Endothelial cell of umbilical vein (primary cell): ENCODE measurements around the gene VASN. TPM values are rescaled to one million over a fixed set of nuclear protein-coding genes. Genes with fewer than 3 reads are reported as not detected.

Experiments used
- BruUV-seq: library from RNA; stranded (reverse); fragments of 400-500 nt; replicated peaks from 2 replicates; lab custom pipeline; 2021; lab: Mats Ljungman, UMichigan
- CTCF ChIA-PET: fragments of 300-600, 350-600 bp; sonication (Branson Sonifier 250); formaldehyde crosslinking; loops from one replicate; lab custom pipeline; 2021; ENCODE audit warnings: antibody characterized with exemption, inconsistent platforms; lab: Charles Lee
- POLR2A ChIA-PET: fragments of 300-600, 350-600 bp; sonication (Branson Sonifier 250); formaldehyde crosslinking; loops from one replicate; lab custom pipeline; 2021; ENCODE audit warnings: antibody characterized with exemption, inconsistent platforms; lab: Charles Lee
- DNase-seq: peaks from one replicate; pipeline ENCODE4 v3.0.0-alpha.2; 2011; ENCODE audit warnings: low read depth, low spot score
- FAIRE-seq: peaks from 2 replicates; lab custom pipeline; 2011; peaks lifted over from hg19 to GRCh38; lab: Jason Lieb, UNC
- H2AFZ ChIP-seq: 2 replicates; pipeline ENCODE4 v1.6.0; 2012; ENCODE audit warnings: low read depth, low read length, control low read depth, inconsistent platforms
- H3K27ac ChIP-seq: 2 replicates; pipeline ENCODE4 v1.5.1; 2011; ENCODE audit warnings: low read depth, mild to moderate bottlenecking, control low read depth, low read length, moderate library complexity; ENCODE audit not compliant: insufficient read depth
- H3K27me3 ChIP-seq, 2 experiments: 2 replicates each; pipeline versions ENCODE4 v1.6.0 to v1.6.1; 2011; ENCODE audit warnings: low read length in 2 of 2, mixed read lengths in 1 of 2; ENCODE audit not compliant: control insufficient read depth in 2 of 2, insufficient read depth in 2 of 2
- H3K36me3 ChIP-seq, 2 experiments: 2 replicates in 1 of 2; 3 replicates in 1 of 2; pipeline ENCODE4 v1.5.1; 2011; ENCODE audit warnings: low read length in 2 of 2, mild to moderate bottlenecking in 1 of 2, moderate library complexity in 1 of 2; ENCODE audit not compliant: control insufficient read depth in 2 of 2, insufficient read depth in 2 of 2; ENCODE audit errors: extremely low read depth in 1 of 2
- H3K4me1 ChIP-seq: 3 replicates; pipeline ENCODE4 v1.5.1; 2011; ENCODE audit warnings: mild to moderate bottlenecking, low read length; ENCODE audit not compliant: control insufficient read depth, insufficient read depth; ENCODE audit errors: extremely low read depth
- H3K4me2 ChIP-seq: 2 replicates; pipeline ENCODE4 v1.6.1; 2011; ENCODE audit warnings: low read length, control low read depth, mixed read lengths; ENCODE audit not compliant: insufficient read depth
- H3K4me3 ChIP-seq, 3 experiments: fragments of 200-600 bp in 1 of 3; sonication (generic), shearing (Covaris generic) in 1 of 3; replicated peaks in 1 of 3; 2 replicates each; pipeline ENCODE4 v1.5.1; 2011 to 2016; ENCODE audit warnings: control low read depth in 3 of 3, low read length in 3 of 3, mild to moderate bottlenecking in 2 of 3, inconsistent platforms in 1 of 3, low read depth in 1 of 3, moderate library complexity in 1 of 3; ENCODE audit not compliant: insufficient read depth in 1 of 3
- H3K79me2 ChIP-seq: 2 replicates; pipeline ENCODE4 v1.6.0; 2012; ENCODE audit warnings: low read length, inconsistent platforms; ENCODE audit not compliant: control insufficient read depth, insufficient read depth
- H3K9ac ChIP-seq: replicated peaks from 2 replicates; pipeline ENCODE3; 2011; ENCODE audit warnings: low read length, control low read depth; ENCODE audit not compliant: insufficient read depth; ENCODE audit errors: extremely low read depth
- H3K9me1 ChIP-seq: replicated peaks from 3 replicates; pipeline ENCODE4 v1.6.0; 2011; ENCODE audit warnings: mild to moderate bottlenecking, low read length; ENCODE audit not compliant: control insufficient read depth, insufficient read depth; ENCODE audit errors: extremely low read depth
- H3K9me3 ChIP-seq: replicated peaks from 2 replicates; pipeline ENCODE4 v1.5.1; 2012; ENCODE audit warnings: low read length, inconsistent platforms; ENCODE audit not compliant: control insufficient read depth, insufficient read depth
- H4K20me1 ChIP-seq: replicated peaks from 2 replicates; pipeline ENCODE3; 2011; ENCODE audit warnings: mild to moderate bottlenecking, low read length; ENCODE audit not compliant: control insufficient read depth, insufficient read depth; ENCODE audit errors: extremely low read depth
- FOS ChIP-seq: IDR thresholded peaks from 2 replicates; pipeline ENCODE4 v1.6.1; 2011; ENCODE audit warnings: mild to moderate bottlenecking, low read length, moderate library complexity, borderline replicate concordance; ENCODE audit not compliant: insufficient read depth
- JUN ChIP-seq: IDR thresholded peaks from 2 replicates; pipeline ENCODE4 v1.6.1; 2011; ENCODE audit warnings: borderline replicate concordance, low read depth; ENCODE audit not compliant: insufficient read length, insufficient read depth
- POLR2AphosphoS5 ChIP-seq: IDR thresholded peaks from 2 replicates; pipeline ENCODE4 v1.6.1; 2012; ENCODE audit warnings: low read depth, mild to moderate bottlenecking, control low read depth, low read length, moderate library complexity; ENCODE audit not compliant: insufficient read depth
- dilution Hi-C: fragments of 300-500 bp; cut with MboI; formaldehyde crosslinking; loops from one replicate; pipeline ENCODE4 v1.15.0; 2019; ENCODE audit warnings: low sequenced_read_pairs; ENCODE audit not compliant: extremely low pct_ligation_motif_present
- intact Hi-C: fragments of 100-400 bp; cut with micrococcal nuclease; formaldehyde crosslinking; loops from one replicate; pipeline ENCODE4 v1.10.0; 2022
- polyA plus RNA-seq, 4 experiments: library from polyadenylated mRNA; depleted of rRNA in 3 of 4; stranded (reverse) in 3 of 4; unstranded in 1 of 4; fragments of >200 nt; gene quantifications; 2 replicates each; pipeline versions ENCODE4 v1.2.1 to v1.2.3, GENCODE V29; 2011 to 2012; ENCODE audit warnings: missing spikeins in 1 of 4
- total RNA-seq: library from RNA; stranded (reverse); gene quantifications from 2 replicates; pipeline ENCODE4 v1.2.3, GENCODE V29; 2021
- TF ChIP-seq, protein P1 (sequence below), 2 donors: IDR thresholded peaks; 1 replicate in 1 of 2; 2 replicates in 1 of 2; pipeline ENCODE4 v1.5.1; 2011; ENCODE audit warnings: low read length in 2 of 2, mild to moderate bottlenecking in 2 of 2, moderate library complexity in 2 of 2, control low read depth in 1 of 2, inconsistent platforms in 1 of 2, low read depth in 1 of 2; ENCODE audit not compliant: insufficient read depth in 1 of 2; ENCODE audit errors: extremely low read depth in 1 of 2

The VASN gene
- total and polyA plus RNA-seq, 2 donors (not counting 3 experiments of a cell fraction or from before 2014, with no cell fraction given): 0.41 to 0.42 TPM

DNA sequence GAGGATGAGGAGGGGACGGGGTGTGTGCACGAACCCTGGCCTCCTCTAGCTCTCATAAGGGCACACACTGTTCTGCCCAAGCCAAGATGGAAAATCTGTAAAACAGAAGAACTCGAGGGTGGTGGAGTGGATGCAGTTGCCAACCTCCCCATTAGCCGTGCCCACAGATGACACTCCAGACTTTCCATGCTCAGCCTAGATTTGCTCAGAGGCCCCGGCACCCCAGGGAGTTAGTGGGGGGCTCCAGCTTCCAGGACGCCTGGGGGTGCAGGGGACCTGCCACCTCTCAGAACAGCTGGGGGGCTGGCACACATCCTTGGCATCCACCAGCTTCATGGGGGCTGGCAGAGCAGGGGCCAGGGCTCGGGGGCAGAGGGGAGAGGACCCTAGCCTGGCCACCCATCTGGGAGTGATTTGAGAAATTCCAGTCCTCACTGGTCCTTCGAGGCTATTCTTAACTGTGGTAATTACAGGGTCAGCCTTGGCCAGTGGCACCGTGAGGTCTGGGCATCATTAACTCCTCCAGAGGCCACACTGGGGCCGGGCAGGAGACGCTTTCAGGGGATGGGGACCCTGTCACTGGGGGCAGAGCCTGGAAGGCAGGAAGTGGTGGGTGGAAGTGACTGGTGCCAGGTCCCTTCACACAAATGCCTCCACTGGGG is 14.3 kb downstream of the VASN start:
- FAIRE-seq: no peak
- peaks cover 22% of the 10 kb centered on the region for H3K4me1 ChIP-seq

More for the DNA sequence above, 14.3 kb downstream of the VASN start:
- no peaks in the 10 kb centered on the region for H4K20me1 ChIP-seq
- no peak overlapping the region for H3K27ac ChIP-seq
- H3K79me2 ChIP-seq: no peaks in the 10 kb centered on the region
- no peak for DNase-seq
- no peak overlapping the region for H3K4me2 ChIP-seq
- no peaks in the 10 kb centered on the region for H3K9me3 ChIP-seq
- peaks cover 0 to 18% of the 10 kb centered on the region in 2 experiments for H3K36me3 ChIP-seq
- no peak overlapping the region for H3K4me3 ChIP-seq
- H3K9me1 ChIP-seq: no peaks in the 10 kb centered on the region
- no peak overlapping the region for H2AFZ ChIP-seq
- POLR2A ChIA-PET: interaction anchor here (0.6 kb wide), 1 partner anchor 37 kb away, joined by 3 read pairs; no protein-coding TSS in a partner anchor
- no peak overlapping the region for H3K9ac ChIP-seq
- intact Hi-C loops (no loop called here), dilution Hi-C loops (no loop called here)
- CTCF ChIA-PET: interaction anchor here (1.0 to 2.5 kb wide), 4 partner anchors 13 to 27 kb away, joined by 3 to 18 read pairs (median 6); no protein-coding TSS in a partner anchor
- no TSS peak for BruUV-seq
- TF ChIP-seq FOS (no peak), JUN (no peak), POLR2AphosphoS5 (no peak)
- TF ChIP-seq, protein P1, sequence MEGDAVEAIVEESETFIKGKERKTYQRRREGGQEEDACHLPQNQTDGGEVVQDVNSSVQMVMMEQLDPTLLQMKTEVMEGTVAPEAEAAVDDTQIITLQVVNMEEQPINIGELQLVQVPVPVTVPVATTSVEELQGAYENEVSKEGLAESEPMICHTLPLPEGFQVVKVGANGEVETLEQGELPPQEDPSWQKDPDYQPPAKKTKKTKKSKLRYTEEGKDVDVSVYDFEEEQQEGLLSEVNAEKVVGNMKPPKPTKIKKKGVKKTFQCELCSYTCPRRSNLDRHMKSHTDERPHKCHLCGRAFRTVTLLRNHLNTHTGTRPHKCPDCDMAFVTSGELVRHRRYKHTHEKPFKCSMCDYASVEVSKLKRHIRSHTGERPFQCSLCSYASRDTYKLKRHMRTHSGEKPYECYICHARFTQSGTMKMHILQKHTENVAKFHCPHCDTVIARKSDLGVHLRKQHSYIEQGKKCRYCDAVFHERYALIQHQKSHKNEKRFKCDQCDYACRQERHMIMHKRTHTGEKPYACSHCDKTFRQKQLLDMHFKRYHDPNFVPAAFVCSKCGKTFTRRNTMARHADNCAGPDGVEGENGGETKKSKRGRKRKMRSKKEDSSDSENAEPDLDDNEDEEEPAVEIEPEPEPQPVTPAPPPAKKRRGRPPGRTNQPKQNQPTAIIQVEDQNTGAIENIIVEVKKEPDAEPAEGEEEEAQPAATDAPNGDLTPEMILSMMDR (IDR thresholded peaks at IDR 0.05; ENCODE audit: extremely low read depth in 1 of 2, insufficient read depth in 1 of 2, low read depth in 1 of 2, low read length in 2 of 2): no peak
- H3K27me3 ChIP-seq: no peaks in the 10 kb centered on the region
